HepG2 (cell line): ENCODE data around the gene TLR1. TPM values are rescaled to one million over a fixed set of nuclear protein-coding genes. Genes with fewer than 3 reads are reported as not detected.

Source experiments
- ATAC-seq: fragments of 200-7000 bp; cut with Tn5 transposase; 3 replicates; pipeline ENCODE4 v1.9.1; 2020; ENCODE audit warnings: mild to moderate bottlenecking, moderate library complexity
- BruUV-seq: library from RNA; stranded (reverse); fragments of 400-500 nt; replicated peaks from 2 replicates; lab custom pipeline; 2021; lab: Mats Ljungman, UMichigan
- CTCF ChIA-PET: fragments of 300-600 bp; formaldehyde crosslinking; extraction: SDS; loops from one replicate; lab custom pipeline; 2021; ENCODE audit warnings: low total read pairs, inconsistent platforms, low intra/inter-chr PET ratio; lab: Yijun Ruan, JAX
- POLR2A ChIA-PET: fragments of 350-600 bp; sonication (Branson Sonifier 250); formaldehyde crosslinking; loops from one replicate; lab custom pipeline; 2020; ENCODE audit warnings: antibody characterized with exemption, inconsistent platforms; lab: Yijun Ruan, JAX
- DNase-seq: peaks from one replicate; pipeline ENCODE4 v3.0.0-alpha.2; 2015; ENCODE audit warnings: low spot score
- FAIRE-seq: peaks from 3 replicates; lab custom pipeline; 2011; peaks lifted over from hg19 to GRCh38; lab: Jason Lieb, UNC
- H2AFZ ChIP-seq: one replicate; pipeline ENCODE4 v1.6.1; 2011; ENCODE audit warnings: low read length, inconsistent platforms
- H3K27ac ChIP-seq: fragments of 300-600 bp; 3 replicates; pipeline ENCODE4 v1.8.0; 2011; ENCODE audit warnings: mixed run types, mild to moderate bottlenecking, mixed read lengths, low read length, inconsistent platforms; ENCODE audit not compliant: insufficient read depth; ENCODE audit errors: extremely low read length
- H3K27me3 ChIP-seq, 2 experiments: fragments of 200-600 bp in 1 of 2; 2 replicates in 1 of 2; 3 replicates in 1 of 2; pipeline versions ENCODE4 v1.6.0 to v1.8.0; 2011; ENCODE audit warnings: low read length in 2 of 2, mild to moderate bottlenecking in 2 of 2, moderate library complexity in 2 of 2, inconsistent platforms in 1 of 2; ENCODE audit not compliant: insufficient read depth in 2 of 2, control insufficient read depth in 1 of 2
- H3K36me3 ChIP-seq, 2 experiments: fragments of 200-600 bp in 1 of 2; replicated peaks in 1 of 2; 2 replicates in 1 of 2; 3 replicates in 1 of 2; pipeline versions ENCODE4 v1.5.1 to v1.8.0; 2011; ENCODE audit warnings: low read length in 2 of 2, inconsistent platforms in 1 of 2; ENCODE audit not compliant: insufficient read depth in 2 of 2, control insufficient read depth in 1 of 2
- H3K4me1 ChIP-seq: 2 replicates; pipeline ENCODE4 v1.5.1; 2012; ENCODE audit warnings: low read length, inconsistent platforms; ENCODE audit not compliant: insufficient read depth
- H3K4me2 ChIP-seq: 2 replicates; pipeline ENCODE4 v1.6.0; 2011; ENCODE audit warnings: low read depth, low read length, inconsistent platforms
- H3K4me3 ChIP-seq, 3 experiments: fragments of 200-600 bp in 1 of 3; sonication (generic), shearing (Covaris generic) in 1 of 3; replicated peaks in 1 of 3; 2 replicates each; pipeline ENCODE4 v1.5.1; 2011 to 2016; ENCODE audit warnings: low read length in 3 of 3, inconsistent platforms in 2 of 3, low read depth in 2 of 3, mild to moderate bottlenecking in 2 of 3, control low read depth in 1 of 3, mixed read lengths in 1 of 3; ENCODE audit not compliant: insufficient read depth in 1 of 3
- H3K79me2 ChIP-seq: one replicate; pipeline ENCODE4 v1.6.1; 2011; ENCODE audit warnings: low read length, inconsistent platforms; ENCODE audit not compliant: insufficient read depth
- H3K9ac ChIP-seq: 2 replicates; pipeline ENCODE4 v1.6.0; 2011; ENCODE audit warnings: mild to moderate bottlenecking, low read depth, low read length, inconsistent platforms; ENCODE audit not compliant: insufficient read depth
- H3K9me3 ChIP-seq: 2 replicates; pipeline ENCODE4 v1.5.1; 2012; ENCODE audit warnings: mild to moderate bottlenecking, low read length
- H4K20me1 ChIP-seq: 2 replicates; pipeline ENCODE4 v1.6.0; 2011; ENCODE audit warnings: inconsistent platforms, mild to moderate bottlenecking, low read length, moderate library complexity; ENCODE audit not compliant: insufficient read depth
- EP300 ChIP-seq, 3 experiments: sonication (generic) in 1 of 3; formaldehyde crosslinking in 1 of 3; IDR thresholded peaks; 2 replicates each; pipeline versions ENCODE4 v1.5.1 to v1.6.1; 2011 to 2020; ENCODE audit warnings: low read depth in 2 of 3, low read length in 2 of 3, borderline replicate concordance in 1 of 3, improper control_type of control experiment in 1 of 3, mild to moderate bottlenecking in 1 of 3, missing genetic modification reagents in 1 of 3, moderate library complexity in 1 of 3
- FOXO1 ChIP-seq: sonication (generic); formaldehyde crosslinking; IDR thresholded peaks from 2 replicates; pipeline ENCODE4 v1.4.0; 2020; ENCODE audit warnings: missing genetic modification reagents
- GATAD2A ChIP-seq: IDR thresholded peaks from 2 replicates; pipeline ENCODE4 v1.6.1; 2016
- HCFC1 ChIP-seq: fragments of 150-350 bp; IDR thresholded peaks from 2 replicates; pipeline ENCODE4 v1.6.1; 2014; ENCODE audit warnings: low read depth, low read length
- IRX3 ChIP-seq: sonication (generic); formaldehyde crosslinking; IDR thresholded peaks from 2 replicates; pipeline ENCODE4 v1.8.1; 2023; ENCODE audit warnings: mild to moderate bottlenecking, low read depth, missing genetic modification reagents, borderline replicate concordance
- KLF12 ChIP-seq: sonication (generic); formaldehyde crosslinking; IDR thresholded peaks from 2 replicates; pipeline ENCODE4 v1.4.0; 2020; ENCODE audit warnings: missing genetic modification reagents, borderline replicate concordance
- KLF15 ChIP-seq: sonication (generic); formaldehyde crosslinking; IDR thresholded peaks from 2 replicates; pipeline ENCODE4 v1.8.1; 2023; ENCODE audit warnings: borderline replicate concordance, mild to moderate bottlenecking, inconsistent platforms, missing genetic modification reagents, mixed read lengths
- MAFG ChIP-seq: sonication (generic); formaldehyde crosslinking; IDR thresholded peaks from 2 replicates; pipeline ENCODE4 v1.5.1; 2020; ENCODE audit warnings: mild to moderate bottlenecking, missing genetic modification reagents
- MAFK ChIP-seq, 2 experiments: IDR thresholded peaks in 1 of 2; conservative IDR thresholded peaks in 1 of 2; 2 replicates each; pipeline ENCODE4 v1.6.1; 2011; ENCODE audit warnings: improper control_type of control experiment in 2 of 2, low read length in 2 of 2
- NFYB ChIP-seq: sonication (generic); formaldehyde crosslinking; IDR thresholded peaks from 2 replicates; pipeline ENCODE4 v1.4.0; 2020; ENCODE audit warnings: missing genetic modification reagents
- NR2F6 ChIP-seq, 2 experiments: IDR thresholded peaks; 2 replicates each; pipeline ENCODE4 v1.6.1; 2016; ENCODE audit warnings: antibody characterized with exemption in 1 of 2, mild to moderate bottlenecking in 1 of 2
- TBL1XR1 ChIP-seq: fragments of 150-350 bp; IDR thresholded peaks from 2 replicates; pipeline ENCODE4 v1.6.1; 2014; ENCODE audit warnings: borderline replicate concordance, low read length; ENCODE audit not compliant: partially characterized antibody
- ZBTB34 ChIP-seq: sonication (generic); formaldehyde crosslinking; IDR thresholded peaks from 2 replicates; pipeline ENCODE4 v1.8.0; 2022; ENCODE audit warnings: mild to moderate bottlenecking, missing genetic modification reagents
- ZKSCAN5 ChIP-seq: sonication (generic); formaldehyde crosslinking; IDR thresholded peaks from 2 replicates; pipeline ENCODE4 v1.5.1; 2020; ENCODE audit warnings: mild to moderate bottlenecking, missing genetic modification reagents
- ZNF644 ChIP-seq: IDR thresholded peaks from 2 replicates; pipeline ENCODE4 v1.6.1; 2016; ENCODE audit warnings: low read depth
- ZNF674 ChIP-seq: sonication (generic); formaldehyde crosslinking; IDR thresholded peaks from 2 replicates; pipeline ENCODE4 v1.5.0; 2020; ENCODE audit warnings: low read depth, mild to moderate bottlenecking, missing genetic modification reagents
- WGBS: methylation state at CpG from one replicate; pipeline ENCODE4 v1.1.6; 2017; ENCODE audit warnings: low lambda C conversion rate; 5-methylcytosine and 5-hydroxymethylcytosine counted together
- in situ Hi-C: cut with HindIII; loops from 2 replicates; pipeline ENCODE4 v1.10.0; 2017; ENCODE audit warnings: low pct_unique_long_range_greater_than_20kb; ENCODE audit not compliant: extremely low pct_ligation_motif_present
- intact Hi-C: fragments of 100-400 bp; cut with micrococcal nuclease; formaldehyde crosslinking; loops from one replicate; pipeline ENCODE4 v1.10.0; 2022; ENCODE audit not compliant: unreplicated experiment
- polyA plus RNA-seq, 8 experiments: library from polyadenylated mRNA; depleted of rRNA in 3 of 8; stranded (reverse) in 7 of 8; unstranded in 1 of 8; fragments of >200 nt; fragmentation: Illumina TruSeq in 4 of 8; extraction: Trizol in 4 of 8; gene quantifications; 2 replicates each; pipeline versions ENCODE4 v1.2.1 to v1.2.3, GENCODE V29; 2011 to 2016; ENCODE audit warnings: low read depth in 4 of 8, missing spikeins in 1 of 8, mixed read lengths in 1 of 8; ENCODE audit not compliant: insufficient read depth in 1 of 8
- total RNA-seq, 5 experiments: library from RNA; depleted of rRNA; stranded (reverse); fragments of >200 nt; fragmentation: Illumina TruSeq; extraction: Trizol; gene quantifications; 2 replicates each; pipeline ENCODE4 v1.2.3, GENCODE V29; 2016; ENCODE audit warnings: low read depth in 1 of 5

TLR1 gene
- total and polyA plus RNA-seq, 2 of the 13 experiments (the other 11 are each of a cell fraction or from before 2014, with no cell fraction given), result 0.08 to 0.11 TPM

- H3K27ac ChIP-seq, result no peak overlapping the region
- no peak overlapping the region for H3K9ac ChIP-seq
- H3K4me1 ChIP-seq, result no peaks in the 10 kb centered on the region; the same call in 1 of the 2 replicates
- no peak overlapping the region for H3K4me2 ChIP-seq
- H3K27me3 ChIP-seq, result no peaks in the 10 kb centered on the region
- no peak for TF ChIP-seq EP300 (IDR thresholded peaks at IDR 0.05; ENCODE audit: low read depth in 2 of 2, low read length in 2 of 2)
- TF ChIP-seq EP300 (CRISPR knock-in tag; IDR thresholded peaks at IDR 0.05; ENCODE audit: borderline replicate concordance), result no peak
- no peak for TF ChIP-seq KLF15 (CRISPR knock-in tag)
- no peak for TF ChIP-seq IRX3
- TF ChIP-seq ZBTB34 (CRISPR knock-in tag), result no peak
- no peak for TF ChIP-seq ZNF674 (CRISPR knock-in tag)
- no peak for TF ChIP-seq GATAD2A
- TF ChIP-seq NFYB, result no peak
- ATAC-seq (no peak), DNase-seq (no peak), FAIRE-seq (no peak)
- BruUV-seq, result no TSS peak
- CTCF ChIA-PET, result no interaction called here
- POLR2A ChIA-PET, result no interaction called here
- H3K36me3 ChIP-seq, result no peaks in the 10 kb centered on the region
- H4K20me1 ChIP-seq, result no peaks in the 10 kb centered on the region
- no peaks in the 10 kb centered on the region for H3K9me3 ChIP-seq
- in situ Hi-C loops (no loop called here), intact Hi-C loops (no loop called here)
- 4% methylated on average over 4 of the region's 5 CpGs for WGBS
- no peak overlapping the region for H3K4me3 ChIP-seq
- no peak overlapping the region for H2AFZ ChIP-seq
- H3K79me2 ChIP-seq, result no peaks in the 10 kb centered on the region
Measured at GRCh38 chr4:38822748-38823303, 18.2 kb upstream of the TLR1 start.

- no peaks in the 10 kb centered on the region for H3K27me3 ChIP-seq
- H3K4me1 ChIP-seq, result no peaks in the 10 kb centered on the region; the same call in 1 of the 2 replicates
- ChIA-PET POLR2A (no interaction called here), CTCF (no interaction called here)
- H2AFZ ChIP-seq, result no peak overlapping the region
- H3K4me3 ChIP-seq, result no peak overlapping the region
- intact Hi-C loops, result no loop called here
- 43% methylated on average over 3 of the region's 3 CpGs for WGBS
- BruUV-seq, result no TSS peak
- no peaks in the 10 kb centered on the region for H3K36me3 ChIP-seq
- no peak overlapping the region for H3K4me2 ChIP-seq
- no peaks in the 10 kb centered on the region for H4K20me1 ChIP-seq
- DNase-seq, result no peak
- in situ Hi-C loops, result no loop called here
- no peak overlapping the region for H3K9ac ChIP-seq
- no peaks in the 10 kb centered on the region for H3K9me3 ChIP-seq
- H3K27ac ChIP-seq, result no peak overlapping the region
- no peaks in the 10 kb centered on the region for H3K79me2 ChIP-seq
- FAIRE-seq, result no peak
- TF ChIP-seq NR2F6 (IDR thresholded peaks at IDR 0.05) (no peak), NR2F6 (CRISPR knock-in tag; IDR thresholded peaks at IDR 0.05) (no peak), ZNF644 (CRISPR knock-in tag) (no peak), ZKSCAN5 (CRISPR knock-in tag) (no peak), NFYB (no peak), MAFG (CRISPR knock-in tag) (no peak), MAFK (conservative IDR thresholded peaks at IDR 0.05 in 1 of 2, IDR thresholded peaks at IDR 0.05 in 1 of 2; ENCODE audit: low read length in 2 of 2) (no peak), TBL1XR1 (no peak), FOXO1 (CRISPR knock-in tag) (no peak), KLF12 (no peak), HCFC1 (no peak)
- TF ChIP-seq, all 625 proteins: peak for 0
- ATAC-seq, result no peak
Measured at GRCh38 chr4:38821739-38822138, 17.1 kb upstream of the TLR1 start.
